ENCODE results near the gene CCDC6. TPM values are rescaled to one million over a fixed set of nuclear protein-coding genes. Genes with fewer than 3 reads are reported as not detected.

The CCDC6 gene
- polyA plus RNA-seq, 2 of the 4 experiments (the other 2 are of a cell fraction): 21.4 to 43.5 TPM

- DNase-seq (ENCODE audit: low read depth in 1 of 2, low spot score in 1 of 2) (no peak), FAIRE-seq (no peak), ATAC-seq (no peak)
- TF ChIP-seq SREBF2 (IDR thresholded peaks at IDR 0.05): no peak
- TF ChIP-seq HOXA7 (CRISPR knock-in tag; IDR thresholded peaks at IDR 0.05): no peak
- Histone ChIP-seq H3K9me3 (no peaks in the 10 kb centered on the region), H3K4me2 (no peak overlapping the region), H3K4me3 (no peak overlapping the region), H3K4me1 (peaks cover 3% of the 10 kb centered on the region; the same call in 1 of the 3 replicates), H3K27ac (no peak overlapping the region)
- ChIA-PET CTCF (interaction anchor here (1.0 to 1.5 kb wide), 4 partner anchors 9 to 269 kb away, joined by 3 to 4 read pairs (median 3); partner anchors contain the start of gene CCDC6), POLR2A (no interaction called here)
- WGBS (ENCODE audit: missing lambda C conversion rate): 71% methylated on average over 10 of the region's 10 CpGs
Observed at GRCh38 chr10:59895629-59896116, 10.7 kb downstream of the CCDC6 start.

- CTCF ChIA-PET: interaction anchor here (3.1 kb wide), 1 partner anchor 12 kb away, joined by 12 read pairs; the partner anchor contains the start of gene CCDC6
- H3K9me3 ChIP-seq: no peaks in the 10 kb centered on the region
- DNase-seq (ENCODE audit: low read depth in 1 of 2, low spot score in 1 of 2) (no peak), FAIRE-seq (no peak), ATAC-seq (no peak)
- H3K4me3 ChIP-seq: no peak overlapping the region
- POLR2A ChIA-PET: no interaction called here
- H3K4me2 ChIP-seq: no peak overlapping the region
- H3K27ac ChIP-seq: no peak overlapping the region
- WGBS (ENCODE audit: missing lambda C conversion rate): 80% methylated on average over 4 of the region's 4 CpGs
- H3K4me1 ChIP-seq: peaks cover 3% of the 10 kb centered on the region; the same call in 1 of the 3 replicates
- no peak for TF ChIP-seq TFCP2L1 (CRISPR knock-in tag; IDR thresholded peaks at IDR 0.05)
- TF ChIP-seq POLR2AphosphoS2 (conservative IDR thresholded peaks at IDR 0.05; ENCODE audit: low read length): no peak
- no peak for TF ChIP-seq REST (IDR thresholded peaks at IDR 0.05)
- no peak for TF ChIP-seq NPAS2 (CRISPR knock-in tag; IDR thresholded peaks at IDR 0.05; ENCODE audit: borderline replicate concordance)
- TF ChIP-seq GATA3 (IDR thresholded peaks at IDR 0.05; ENCODE audit: borderline replicate concordance): no peak
- TF ChIP-seq KDM5A (IDR thresholded peaks at IDR 0.05): no peak
- no peak for TF ChIP-seq MAZ (IDR thresholded peaks at IDR 0.05; ENCODE audit: borderline replicate concordance, low read depth, low read length)
- TF ChIP-seq BCL3 (IDR thresholded peaks at IDR 0.05): no peak
- TF ChIP-seq CHD4 (IDR thresholded peaks at IDR 0.05; ENCODE audit: borderline replicate concordance): no peak
- no peak for TF ChIP-seq ESRRA (IDR thresholded peaks at IDR 0.05; ENCODE audit: borderline replicate concordance, low read length)
- no peak for TF ChIP-seq RAD21 (conservative IDR thresholded peaks at IDR 0.05 in 1 of 2, IDR thresholded peaks at IDR 0.05 in 1 of 2)
- TF ChIP-seq ELK1 (IDR thresholded peaks at IDR 0.05; ENCODE audit: low read depth, low read length): no peak
- no peak for TF ChIP-seq CEBPB (IDR thresholded peaks at IDR 0.05)
Observed at GRCh38 chr10:59894114-59894513, 12.2 kb downstream of the CCDC6 start.

- Histone ChIP-seq H3K27ac (no peak overlapping the region), H3K4me2 (no peak overlapping the region), H3K9me3 (no peaks in the 10 kb centered on the region), H3K4me1 (peaks cover 3% of the 10 kb centered on the region; the same call in 1 of the 3 replicates), H3K4me3 (no peak overlapping the region)
- 76% methylated on average over 3 of the region's 3 CpGs for WGBS (ENCODE audit: missing lambda C conversion rate)
- FAIRE-seq: no peak
- TF ChIP-seq EHF (CRISPR knock-in tag; IDR thresholded peaks at IDR 0.05): no peak
- TF ChIP-seq HOXB5 (CRISPR knock-in tag; IDR thresholded peaks at IDR 0.05): no peak
- TF ChIP-seq CHD2 (IDR thresholded peaks at IDR 0.05; ENCODE audit: low read length, partially characterized antibody): no peak
- no peak for TF ChIP-seq JUNB (IDR thresholded peaks at IDR 0.05)
- no peak for TF ChIP-seq HOXA7 (CRISPR knock-in tag; IDR thresholded peaks at IDR 0.05)
- TF ChIP-seq CEBPB (IDR thresholded peaks at IDR 0.05): no peak
- no peak for TF ChIP-seq HEYL (CRISPR knock-in tag; IDR thresholded peaks at IDR 0.05)
- TF ChIP-seq GATA3 (IDR thresholded peaks at IDR 0.05; ENCODE audit: borderline replicate concordance): no peak
- TF ChIP-seq HES2 (IDR thresholded peaks at IDR 0.05): no peak
- TF ChIP-seq NFE2L2 (conservative IDR thresholded peaks at IDR 0.05; ENCODE audit: low read length): no peak
- CTCF ChIA-PET: interaction anchor here (0.9 to 3.1 kb wide), 2 partner anchors 14 to 27 kb away, joined by 3 to 12 read pairs; partner anchors contain the start of gene CCDC6
- POLR2A ChIA-PET: no interaction called here
- no peak for DNase-seq (ENCODE audit: low read depth in 1 of 2, low spot score in 1 of 2)
- no peak for ATAC-seq
Observed at GRCh38 chr10:59892697-59893096, 13.7 kb downstream of the CCDC6 start.

All from A549 (cell line).